SKM-1 (cell line): ENCODE measurements around the gene BEX2.

Source experiments
- DNase-seq: peaks from one replicate; lab custom pipeline; 2025; ENCODE audit not compliant: unreplicated experiment; lab: John Stamatoyannopoulos, UW

Gene BEX2

GRCh38 chrX:103274284-103274683 is 36.5 kb downstream of the BEX2 start:
- no peak for DNase-seq
